SK-N-SH (cell line): Measurements from ENCODE around the gene SNRPD2. TPM values are rescaled to one million over a fixed set of nuclear protein-coding genes. Genes with fewer than 3 reads are reported as not detected.
A peak's percentile ranks its signal among the peaks of the same experiment; 100 is the strongest.

Experiments used
- CTCF ChIA-PET: fragments of 300-600, 350-600 bp; formaldehyde crosslinking; extraction: SDS; loops from one replicate; lab custom pipeline; 2021; lab: Yijun Ruan, JAX
- POLR2A ChIA-PET: fragments of 350-600 bp; sonication (Branson Sonifier 250); formaldehyde crosslinking; extraction: SDS; loops from one replicate; lab custom pipeline; 2020; ENCODE audit warnings: antibody characterized with exemption, inconsistent platforms; lab: Yijun Ruan, JAX
- DNase-seq: peaks from one replicate; pipeline ENCODE4 v3.0.0; 2012
- H2AFZ ChIP-seq: fragments of 200-600 bp; sonication (generic); 2 replicates; pipeline ENCODE4 v1.8.1; 2016; ENCODE audit warnings: antibody characterized with exemption, mild to moderate bottlenecking, low read depth
- H3F3A ChIP-seq: fragments of 200-600 bp; sonication (generic); replicated peaks from 2 replicates; pipeline ENCODE3; 2016; ENCODE audit warnings: antibody characterized with exemption, mild to moderate bottlenecking; ENCODE audit not compliant: insufficient read depth
- H3K27ac ChIP-seq, 2 experiments: fragments of 200-500 bp in 1 of 2; fragments of 200-600 bp in 1 of 2; sonication (Bioruptor generic) in 1 of 2; sonication (generic), shearing (Covaris generic) in 1 of 2; 2 replicates each; pipeline versions ENCODE4 v1.5.1 to v1.6.1; 2014 to 2016; ENCODE audit warnings: low read depth in 2 of 2, inconsistent platforms in 1 of 2, low read length in 1 of 2, mild to moderate bottlenecking in 1 of 2, mixed read lengths in 1 of 2
- H3K27me3 ChIP-seq: fragments of 200-600 bp; sonication (generic), shearing (Covaris generic); 2 replicates; pipeline ENCODE4 v1.6.1; 2016; ENCODE audit warnings: mixed run types; ENCODE audit not compliant: insufficient read depth
- H3K36me3 ChIP-seq, 2 experiments: fragments of 200-500 bp in 1 of 2; fragments of 200-600 bp in 1 of 2; sonication (Bioruptor generic) in 1 of 2; sonication (generic) in 1 of 2; replicated peaks in 1 of 2; 2 replicates each; pipeline versions ENCODE3 to v1.5.1; 2014 to 2016; ENCODE audit warnings: low read length in 1 of 2, mild to moderate bottlenecking in 1 of 2; ENCODE audit not compliant: insufficient read depth in 2 of 2, control insufficient read depth in 1 of 2
- H3K4me1 ChIP-seq, 2 experiments: fragments of 200-500 bp in 1 of 2; fragments of 200-600 bp in 1 of 2; sonication (Bioruptor generic) in 1 of 2; sonication (generic), shearing (Covaris generic) in 1 of 2; 2 replicates each; pipeline versions ENCODE4 v1.5.1 to v1.6.1; 2014 to 2016; ENCODE audit warnings: low read depth in 1 of 2, low read length in 1 of 2, mixed run types in 1 of 2; ENCODE audit not compliant: insufficient read depth in 2 of 2, control insufficient read depth in 1 of 2
- H3K4me2 ChIP-seq: fragments of 200-600 bp; sonication (generic), shearing (Covaris generic); 2 replicates; pipeline ENCODE4 v1.6.1; 2017; ENCODE audit warnings: mixed run types
- H3K4me3 ChIP-seq, 2 experiments: fragments of 200-500 bp in 1 of 2; fragments of 200-600 bp in 1 of 2; sonication (Bioruptor generic) in 1 of 2; sonication (generic), shearing (Covaris generic) in 1 of 2; 2 replicates each; pipeline versions ENCODE4 v1.5.1 to v1.8.1; 2014 to 2016; ENCODE audit warnings: low read depth in 2 of 2, inconsistent platforms in 1 of 2, low read length in 1 of 2, mild to moderate bottlenecking in 1 of 2, mixed read lengths in 1 of 2, moderate library complexity in 1 of 2
- H3K79me2 ChIP-seq: fragments of 200-600 bp; sonication (generic); 2 replicates; pipeline ENCODE4 v1.8.1; 2017; ENCODE audit warnings: mild to moderate bottlenecking; ENCODE audit not compliant: insufficient read depth
- H3K9ac ChIP-seq: fragments of 200-600 bp; sonication (generic); 2 replicates; pipeline ENCODE4 v1.6.1; 2017; ENCODE audit warnings: mixed run types
- H3K9me2 ChIP-seq: fragments of 200-600 bp; sonication (generic); 2 replicates; pipeline ENCODE4 v1.6.1; 2017; ENCODE audit warnings: mixed run types
- H3K9me3 ChIP-seq: fragments of 200-600 bp; sonication (generic); 2 replicates; pipeline ENCODE4 v1.6.1; 2017; ENCODE audit warnings: mixed run types, mild to moderate bottlenecking, moderate library complexity
- H4K20me1 ChIP-seq: fragments of 200-600 bp; sonication (generic); 2 replicates; pipeline ENCODE4 v1.6.1; 2017; ENCODE audit warnings: mild to moderate bottlenecking, mixed run types; ENCODE audit not compliant: insufficient read depth
- CTCF ChIP-seq: fragments of 200-600 bp; sonication (generic); IDR thresholded peaks from 2 replicates; pipeline ENCODE4 v1.6.1; 2017; ENCODE audit warnings: antibody characterized with exemption, mild to moderate bottlenecking, moderate library complexity
- ELF1 ChIP-seq: IDR thresholded peaks from 2 replicates; pipeline ENCODE4 v1.4.0; 2012
- GABPA ChIP-seq: IDR thresholded peaks from 2 replicates; pipeline ENCODE4 v1.4.0; 2012; ENCODE audit warnings: low read depth, mild to moderate bottlenecking
- NRF1 ChIP-seq: IDR thresholded peaks from 2 replicates; pipeline ENCODE4 v1.6.1; 2012; ENCODE audit warnings: low read depth, mild to moderate bottlenecking, low read length
- PBX3 ChIP-seq: IDR thresholded peaks from 2 replicates; pipeline ENCODE4; 2012
- REST ChIP-seq: IDR thresholded peaks from 2 replicates; pipeline ENCODE4 v1.6.1; 2012; ENCODE audit warnings: mild to moderate bottlenecking, low read depth, low read length, moderate library complexity
- SIN3A ChIP-seq: IDR thresholded peaks from 2 replicates; pipeline ENCODE4 v1.6.1; 2012; ENCODE audit warnings: low read depth, mild to moderate bottlenecking, low read length, moderate library complexity, borderline replicate concordance
- TAF1 ChIP-seq: IDR thresholded peaks from 2 replicates; pipeline ENCODE4 v1.6.1; 2012; ENCODE audit warnings: low read depth, mild to moderate bottlenecking, low read length, moderate library complexity, borderline replicate concordance
- whole genome bisulfite sequencing: methylation state at CpG from one replicate; pipeline ENCODE4 v1.1.6; 2017; ENCODE audit warnings: low lambda C conversion rate; 5-methylcytosine and 5-hydroxymethylcytosine counted together
- polyA plus RNA-seq, 3 experiments: library from polyadenylated mRNA; depleted of rRNA; stranded (reverse); fragments of >200 nt; gene quantifications; 2 replicates each; pipeline ENCODE4 v1.2.3, GENCODE V29; 2012

SNRPD2 gene
- polyA plus RNA-seq, 1 of the 3 experiments (the other 2 are of a cell fraction) = 1,248 TPM

- Histone ChIP-seq H4K20me1 (no peaks in the 10 kb centered on the region), H3K4me1 (no peaks in the 10 kb centered on the region), H3K27ac (no peak overlapping the region), H3K27me3 (no peaks in the 10 kb centered on the region; the same call in 1 of the 2 replicates), H3K79me2 (no peaks in the 10 kb centered on the region), H3F3A (no peaks in the 10 kb centered on the region), H3K36me3 (no peaks in the 10 kb centered on the region), H3K4me3 (no peak overlapping the region), H3K9me2 (no peaks in the 10 kb centered on the region), H3K4me2 (no peak overlapping the region), H3K9ac (no peak overlapping the region), H2AFZ (0 out of 2 replicates have a peak overlapping the region, but pooled peaks have one; percentile 41), H3K9me3 (no peaks in the 10 kb centered on the region)
- 84% methylated on average over 10 of the region's 10 CpGs for WGBS
- TF ChIP-seq SIN3A = no peak
- TF ChIP-seq ELF1 = no peak
- TF ChIP-seq CTCF = no peak
- TF ChIP-seq REST = no peak
- no peak for TF ChIP-seq PBX3
- TF ChIP-seq GABPA = no peak
- TF ChIP-seq NRF1 = no peak
- TF ChIP-seq TAF1 = no peak
- CTCF ChIA-PET = interaction anchor here (1.4 to 1.9 kb wide), 4 partner anchors 9 to 84 kb away, joined by 3 to 6 read pairs (median 4); partner anchors contain the start of gene FBXO46
- POLR2A ChIA-PET = no interaction called here
- DNase-seq = no peak
Measured at GRCh38 chr19:45739498-45740439, 48.0 kb upstream of the SNRPD2 start.
